Spleen (tissue), 7 donors: ENCODE measurements around the gene BTBD1.

Experiments
- POLR2A ChIP-seq, 3 donors: fragments of 450-650 bp; IDR thresholded peaks; one replicate each; pipeline ENCODE4 v1.5.1; 2017; ENCODE audit warnings: antibody characterized with exemption in 3 of 3, mild to moderate bottlenecking in 1 of 3
- POLR2AphosphoS5 ChIP-seq, 3 donors: sonication (generic); formaldehyde crosslinking; IDR thresholded peaks; one replicate each; pipeline ENCODE4 v1.5.1; 2017; ENCODE audit warnings: antibody characterized with exemption in 3 of 3
- TF ChIP-seq, protein P1 (sequence below), 11 experiments: fragments of 200-600 bp in 7 of 11; fragments of 450-650 bp in 4 of 11; sonication (generic) in 4 of 11; IDR thresholded peaks in 8 of 11; conservative IDR thresholded peaks in 3 of 11; 1 replicate in 7 of 11; 2 replicates in 4 of 11; pipeline versions ENCODE4 v1.4.0 to v1.8.0; 2016 to 2021; ENCODE audit warnings: antibody characterized with exemption in 11 of 11, inconsistent platforms in 4 of 11, mild to moderate bottlenecking in 1 of 11
- donor health status: DM: no; HTN: no; CAD: no; lungs with moderate emphysema.
- donor health status: DM: no; HTN: no; CAD: no.
- donor health status: DM: no; HTN: no; CAD: no.

DNA sequence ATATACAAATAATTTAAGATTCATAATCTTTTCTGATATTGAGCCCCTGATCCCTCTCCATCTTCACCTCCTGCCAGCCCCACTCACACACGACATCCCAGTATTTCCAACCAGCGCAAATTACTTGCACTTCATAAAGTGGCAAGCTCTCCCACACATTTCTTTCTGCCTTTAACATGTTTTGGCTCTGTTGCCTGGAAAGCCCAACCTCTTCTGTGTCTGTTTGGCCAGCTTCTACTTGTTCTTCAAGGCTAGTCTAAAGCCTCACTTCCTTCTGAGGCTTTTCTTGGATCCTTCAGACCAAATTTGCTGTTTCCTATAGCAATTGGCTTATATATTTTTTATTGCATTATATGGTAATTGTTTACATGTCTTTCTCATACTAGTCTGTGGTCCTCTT, 35.3 kb upstream of the BTBD1 start:
- TF ChIP-seq, protein P1, sequence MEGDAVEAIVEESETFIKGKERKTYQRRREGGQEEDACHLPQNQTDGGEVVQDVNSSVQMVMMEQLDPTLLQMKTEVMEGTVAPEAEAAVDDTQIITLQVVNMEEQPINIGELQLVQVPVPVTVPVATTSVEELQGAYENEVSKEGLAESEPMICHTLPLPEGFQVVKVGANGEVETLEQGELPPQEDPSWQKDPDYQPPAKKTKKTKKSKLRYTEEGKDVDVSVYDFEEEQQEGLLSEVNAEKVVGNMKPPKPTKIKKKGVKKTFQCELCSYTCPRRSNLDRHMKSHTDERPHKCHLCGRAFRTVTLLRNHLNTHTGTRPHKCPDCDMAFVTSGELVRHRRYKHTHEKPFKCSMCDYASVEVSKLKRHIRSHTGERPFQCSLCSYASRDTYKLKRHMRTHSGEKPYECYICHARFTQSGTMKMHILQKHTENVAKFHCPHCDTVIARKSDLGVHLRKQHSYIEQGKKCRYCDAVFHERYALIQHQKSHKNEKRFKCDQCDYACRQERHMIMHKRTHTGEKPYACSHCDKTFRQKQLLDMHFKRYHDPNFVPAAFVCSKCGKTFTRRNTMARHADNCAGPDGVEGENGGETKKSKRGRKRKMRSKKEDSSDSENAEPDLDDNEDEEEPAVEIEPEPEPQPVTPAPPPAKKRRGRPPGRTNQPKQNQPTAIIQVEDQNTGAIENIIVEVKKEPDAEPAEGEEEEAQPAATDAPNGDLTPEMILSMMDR (IDR thresholded peaks at IDR 0.05 in 8 of 11, conservative IDR thresholded peaks at IDR 0.05 in 3 of 11) = no peak
- TF ChIP-seq POLR2A (IDR thresholded peaks at IDR 0.05) = no peak
- TF ChIP-seq POLR2AphosphoS5 (IDR thresholded peaks at IDR 0.05) = no peak
